ENCODE data around the gene IGF2BP2.

The IGF2BP2 gene

DNA sequence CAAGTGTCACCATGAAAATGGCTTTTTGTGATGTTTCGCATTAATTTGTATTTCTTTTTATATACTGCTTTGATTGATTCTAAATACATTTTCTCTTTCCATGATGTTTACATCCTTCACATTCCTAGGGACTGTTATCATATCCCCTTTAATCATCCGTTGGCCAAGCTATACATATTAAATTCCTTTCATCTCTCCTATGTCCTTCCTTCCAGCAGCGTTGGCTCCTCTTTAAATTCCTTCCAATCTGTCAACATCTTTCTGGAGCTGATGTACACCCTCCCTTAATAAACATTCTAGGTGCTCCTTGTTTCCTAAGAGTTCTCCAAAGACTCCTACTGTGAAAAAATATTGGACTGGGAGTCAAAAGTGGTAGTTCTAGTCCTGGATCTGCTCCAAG lies 87.8 kb downstream of the IGF2BP2 start:
- no peak overlapping the region for H3K4me3 ChIP-seq (ENCODE audit: low read depth, low read length)
- no peak for DNase-seq (ENCODE audit: low read depth)
- TF ChIP-seq, protein P1, sequence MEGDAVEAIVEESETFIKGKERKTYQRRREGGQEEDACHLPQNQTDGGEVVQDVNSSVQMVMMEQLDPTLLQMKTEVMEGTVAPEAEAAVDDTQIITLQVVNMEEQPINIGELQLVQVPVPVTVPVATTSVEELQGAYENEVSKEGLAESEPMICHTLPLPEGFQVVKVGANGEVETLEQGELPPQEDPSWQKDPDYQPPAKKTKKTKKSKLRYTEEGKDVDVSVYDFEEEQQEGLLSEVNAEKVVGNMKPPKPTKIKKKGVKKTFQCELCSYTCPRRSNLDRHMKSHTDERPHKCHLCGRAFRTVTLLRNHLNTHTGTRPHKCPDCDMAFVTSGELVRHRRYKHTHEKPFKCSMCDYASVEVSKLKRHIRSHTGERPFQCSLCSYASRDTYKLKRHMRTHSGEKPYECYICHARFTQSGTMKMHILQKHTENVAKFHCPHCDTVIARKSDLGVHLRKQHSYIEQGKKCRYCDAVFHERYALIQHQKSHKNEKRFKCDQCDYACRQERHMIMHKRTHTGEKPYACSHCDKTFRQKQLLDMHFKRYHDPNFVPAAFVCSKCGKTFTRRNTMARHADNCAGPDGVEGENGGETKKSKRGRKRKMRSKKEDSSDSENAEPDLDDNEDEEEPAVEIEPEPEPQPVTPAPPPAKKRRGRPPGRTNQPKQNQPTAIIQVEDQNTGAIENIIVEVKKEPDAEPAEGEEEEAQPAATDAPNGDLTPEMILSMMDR (IDR thresholded peaks at IDR 0.05; ENCODE audit: insufficient read depth, low read depth, low read length, missing control alignments), result no peak

DNA sequence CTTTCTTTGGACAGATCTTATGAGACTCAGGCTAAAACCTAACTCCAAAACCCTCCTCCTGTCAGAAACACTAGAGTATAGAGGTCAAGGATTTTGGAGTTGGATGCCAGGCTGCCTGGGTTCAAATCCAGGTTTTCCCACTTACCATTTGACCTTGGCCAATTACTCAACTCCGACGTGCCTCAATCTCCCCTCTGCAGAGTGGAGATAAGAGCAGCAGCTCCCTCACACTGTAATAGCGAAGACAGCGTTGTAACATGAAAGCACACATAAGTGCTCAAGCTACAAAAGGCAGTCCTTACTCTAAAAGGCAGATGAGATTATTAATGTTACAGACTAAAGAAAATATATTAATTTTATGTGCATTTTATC lies 90.1 kb downstream of the IGF2BP2 start:
- TF ChIP-seq, protein P1 (IDR thresholded peaks at IDR 0.05; ENCODE audit: insufficient read depth, low read depth, low read length, missing control alignments), result no peak
- H3K4me3 ChIP-seq (ENCODE audit: low read depth, low read length), result no peak overlapping the region
- no peak for DNase-seq (ENCODE audit: low read depth)

DNA sequence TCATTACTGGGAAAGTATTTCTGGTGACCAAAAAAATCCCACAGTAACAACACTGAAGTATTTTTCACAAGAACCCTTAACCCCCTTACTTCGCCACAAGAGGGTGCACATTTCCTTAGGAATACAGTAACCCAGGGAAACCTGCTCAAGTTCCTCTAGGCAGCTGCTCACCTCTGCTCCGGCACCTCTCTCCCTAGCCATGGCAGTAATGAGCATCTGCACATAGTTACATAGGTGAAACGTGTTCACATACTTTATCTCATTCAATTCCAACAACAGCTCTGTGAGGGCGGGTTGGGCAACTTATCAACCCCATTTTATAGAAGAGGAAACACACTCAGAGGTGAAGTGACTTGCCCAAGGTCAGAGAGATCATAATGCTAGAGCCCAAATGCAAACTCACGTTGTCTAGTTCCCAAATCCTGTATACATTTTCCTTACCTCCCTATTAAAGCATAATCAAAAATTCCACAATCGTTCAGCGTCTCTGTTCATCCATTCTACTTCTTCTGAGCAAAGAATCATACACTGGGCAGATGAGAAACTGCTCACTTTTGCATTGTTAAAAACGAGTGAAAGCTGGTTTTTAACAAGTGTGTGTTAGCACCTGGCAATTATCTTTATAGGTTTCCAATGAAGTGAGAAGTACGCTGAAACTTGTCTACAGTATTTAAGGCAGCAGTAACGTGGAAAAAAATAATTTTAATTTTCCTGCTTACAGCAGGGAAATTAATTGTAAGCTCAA lies 90.7 kb downstream of the IGF2BP2 start:
- DNase-seq (ENCODE audit: low read depth), result peak; percentile 79
- TF ChIP-seq, protein P1 (IDR thresholded peaks at IDR 0.05; ENCODE audit: insufficient read depth, low read depth, low read length, missing control alignments), result peak; percentile 57
- no peak overlapping the region for H3K4me3 ChIP-seq (ENCODE audit: low read depth, low read length)

DNA sequence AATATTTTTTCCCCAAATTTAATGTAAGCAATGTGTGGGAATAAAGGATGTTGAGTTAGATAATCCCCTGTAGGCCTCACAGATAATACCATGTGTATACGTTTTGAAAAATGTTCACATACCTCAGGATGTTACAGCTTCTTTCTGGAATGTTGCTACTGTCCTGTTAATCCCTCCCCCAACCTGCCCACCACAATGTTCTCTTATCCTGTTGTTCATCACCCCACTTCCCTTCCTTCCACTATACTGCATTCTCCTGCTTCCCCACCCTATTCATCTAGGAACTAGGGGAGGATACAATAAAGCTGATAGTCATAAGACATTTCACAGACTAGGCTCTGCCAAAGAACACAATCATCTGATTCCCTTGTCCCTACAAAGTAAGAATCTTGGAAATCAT lies 92.1 kb downstream of the IGF2BP2 start:
- TF ChIP-seq, protein P1 (IDR thresholded peaks at IDR 0.05; ENCODE audit: insufficient read depth, low read depth, low read length, missing control alignments), result no peak
- no peak overlapping the region for H3K4me3 ChIP-seq (ENCODE audit: low read depth, low read length)
- no peak for DNase-seq (ENCODE audit: low read depth)

DNA sequence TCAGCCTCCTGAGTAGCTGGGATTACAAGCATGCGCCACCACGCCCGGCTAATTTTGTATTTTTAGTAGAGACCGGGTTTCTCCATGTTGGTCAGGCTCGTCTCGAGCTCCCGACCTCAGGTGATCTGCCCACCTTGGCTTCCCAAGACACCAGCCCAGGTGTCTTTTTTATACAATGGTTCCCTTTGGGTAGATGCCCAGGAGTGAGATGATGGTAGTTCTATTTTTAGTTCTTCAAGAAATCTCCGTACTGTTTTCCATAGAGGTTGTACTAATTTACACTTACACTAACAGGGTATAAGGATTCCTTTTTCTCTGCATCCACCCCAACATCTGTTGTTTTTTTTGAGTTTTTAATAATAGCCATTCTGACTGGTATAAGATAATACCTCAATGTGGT lies 94.3 kb downstream of the IGF2BP2 start:
- TF ChIP-seq, protein P1 (IDR thresholded peaks at IDR 0.05; ENCODE audit: insufficient read depth, low read depth, low read length, missing control alignments), result no peak
- H3K4me3 ChIP-seq (ENCODE audit: low read depth, low read length), result no peak overlapping the region
- DNase-seq (ENCODE audit: low read depth), result no peak

DNA sequence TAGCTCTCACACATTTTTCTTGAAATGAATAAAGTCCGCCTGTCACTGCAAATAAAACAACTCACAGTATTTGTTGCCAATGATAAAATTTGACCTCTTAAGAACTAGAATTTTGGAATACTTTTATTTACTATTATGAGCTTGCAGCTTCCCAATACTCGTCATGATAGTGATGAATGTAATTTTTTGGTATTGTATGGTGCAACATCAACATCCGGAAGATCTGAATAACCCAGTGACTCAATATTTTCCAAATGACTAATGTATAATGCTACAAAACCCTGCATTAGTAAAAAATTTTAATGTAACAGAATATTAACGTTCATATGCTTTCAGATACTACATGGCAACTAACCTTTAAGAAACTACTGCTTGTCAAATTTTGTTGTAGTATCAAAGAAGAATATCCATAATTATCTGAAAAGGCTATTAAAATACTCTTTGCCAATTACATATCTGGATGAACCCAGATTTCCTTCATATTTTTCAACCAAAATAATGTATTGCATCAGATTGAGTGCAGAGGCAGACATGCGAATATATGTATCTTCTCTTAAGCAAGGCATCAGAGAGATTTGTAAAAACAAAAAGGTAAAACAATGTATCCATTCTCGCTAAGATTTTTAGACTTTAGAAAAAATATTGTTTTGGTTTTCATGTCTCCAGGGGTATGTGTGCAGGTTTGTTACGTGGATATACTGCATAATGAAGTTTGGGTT lies 95.3 kb downstream of the IGF2BP2 start:
- no peak for DNase-seq (ENCODE audit: low read depth)
- no peak overlapping the region for H3K4me3 ChIP-seq (ENCODE audit: low read depth, low read length)
- TF ChIP-seq, protein P1 (IDR thresholded peaks at IDR 0.05; ENCODE audit: insufficient read depth, low read depth, low read length, missing control alignments), result no peak
